NCI-H526 treated with DMSO at 0.1 percent for 48 hours (cell line): Measurements from ENCODE around the gene PBLD.
A peak's percentile ranks its signal among the peaks of the same experiment; 100 is the strongest.
"Not testable (repeated sequence)": the region's sequence is repeated elsewhere in the genome, so short reads cannot be mapped to it uniquely, and the experiment has no call there.

Experiments
- DNase-seq: peaks from one replicate; lab custom pipeline; 2025; lab: John Stamatoyannopoulos, UW

Gene PBLD

DNA sequence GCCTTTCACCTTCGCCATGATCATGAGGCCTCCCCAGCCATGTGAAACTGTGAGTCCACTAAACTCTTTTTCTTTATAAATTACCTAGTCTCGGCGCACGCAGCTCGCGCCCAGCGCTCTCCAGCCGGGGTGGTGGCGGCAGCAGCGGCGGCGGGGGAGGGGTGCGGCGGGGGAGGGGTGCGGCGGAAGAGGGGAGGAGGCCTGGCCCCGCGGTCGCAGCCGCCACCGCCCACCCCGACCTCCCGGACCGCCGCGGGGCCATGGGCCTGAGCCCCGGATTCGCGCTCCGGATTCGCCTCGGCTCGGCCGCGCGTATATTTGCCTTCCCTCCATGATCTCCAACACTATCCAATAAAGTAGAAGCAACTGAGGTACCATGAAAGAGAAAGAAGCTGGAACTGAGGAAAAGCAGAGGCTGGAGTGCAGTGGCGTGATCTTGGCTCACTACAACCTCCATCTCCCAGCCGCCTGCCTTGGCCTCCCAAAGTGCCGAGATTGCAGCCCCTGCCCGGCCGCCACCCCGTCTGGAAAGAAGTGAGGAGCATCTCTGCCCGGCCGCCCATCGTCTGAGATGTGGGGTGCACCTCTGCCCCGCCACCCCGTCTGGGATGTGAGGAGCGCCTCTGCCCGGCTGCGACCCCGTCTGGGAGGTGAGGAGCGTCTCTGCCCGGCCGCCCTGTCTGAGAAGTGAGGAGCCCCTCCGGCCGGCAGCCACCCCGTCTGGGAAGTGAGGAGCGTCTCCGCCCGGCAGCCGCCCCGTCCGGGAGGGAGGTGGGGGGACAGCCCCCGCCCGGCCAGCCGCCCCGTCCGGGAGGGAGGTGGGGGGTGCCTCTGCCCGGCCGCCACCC is 53.6 kb downstream of the PBLD start:
- not testable (repeated sequence) for DNase-seq

DNA sequence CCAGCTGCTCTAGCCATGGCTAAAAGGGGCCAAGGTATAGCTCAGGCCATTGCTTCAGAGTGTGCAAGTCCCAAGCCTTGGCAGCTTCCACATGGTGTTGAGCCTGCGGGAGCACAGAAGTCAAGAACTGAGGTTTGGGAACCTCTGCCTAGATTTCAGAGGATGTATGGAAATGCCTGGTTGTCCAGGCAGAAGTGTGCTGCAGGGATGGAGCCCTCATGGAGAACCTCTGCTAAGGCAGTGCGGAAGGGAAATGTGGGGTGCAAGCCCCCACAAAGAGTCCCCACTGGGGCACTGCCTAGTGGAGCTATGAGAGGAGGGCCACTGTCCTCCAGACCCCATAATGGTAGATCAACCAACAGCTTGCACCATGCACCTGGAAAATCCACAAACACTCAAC is 54.9 kb downstream of the PBLD start:
- DNase-seq, result not testable (repeated sequence)

DNA sequence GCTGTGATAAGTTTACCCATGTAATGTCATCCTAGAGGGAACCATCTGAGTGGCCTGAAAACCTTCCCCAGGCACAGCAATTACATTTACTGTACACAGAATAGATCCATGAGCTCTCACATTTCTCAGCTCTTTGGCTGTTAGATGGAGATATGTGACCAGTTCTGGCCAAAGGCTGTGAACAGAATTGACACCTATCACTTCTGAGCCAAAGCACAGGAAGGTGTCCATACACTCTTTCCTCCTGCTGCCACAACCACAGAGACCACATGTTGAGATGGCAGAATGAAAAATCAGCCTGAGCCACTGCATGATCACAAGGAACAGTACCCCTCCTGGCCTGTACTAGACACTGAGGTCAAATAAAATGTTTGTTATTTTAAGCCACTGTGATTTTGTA is 56.5 kb downstream of the PBLD start:
- DNase-seq, result no peak

DNA sequence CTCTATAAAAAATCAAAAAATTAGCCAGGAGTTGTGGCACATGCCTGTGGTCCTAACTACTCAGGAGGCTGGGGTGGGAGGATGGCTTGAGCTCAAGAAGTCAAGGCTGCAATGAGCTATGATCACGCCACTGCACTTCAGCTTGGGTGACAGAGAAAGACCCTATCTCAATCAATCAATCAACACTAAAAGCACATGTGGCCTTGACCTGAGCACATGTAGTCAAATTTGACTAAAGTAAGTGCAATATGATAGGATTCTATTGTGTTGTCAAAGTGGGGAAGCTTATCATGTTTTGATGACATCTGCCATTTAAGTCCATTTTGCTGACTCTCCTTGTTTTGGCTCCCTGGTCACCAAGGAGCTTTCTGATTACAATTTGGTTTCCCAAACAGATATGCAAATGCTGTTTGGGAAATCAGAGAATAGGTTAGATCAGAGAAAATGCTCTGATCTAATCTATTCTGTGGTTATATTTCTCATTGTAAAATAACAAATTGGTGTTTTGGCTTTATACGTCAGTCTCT is 57.1 kb downstream of the PBLD start:
- no peak for DNase-seq

DNA sequence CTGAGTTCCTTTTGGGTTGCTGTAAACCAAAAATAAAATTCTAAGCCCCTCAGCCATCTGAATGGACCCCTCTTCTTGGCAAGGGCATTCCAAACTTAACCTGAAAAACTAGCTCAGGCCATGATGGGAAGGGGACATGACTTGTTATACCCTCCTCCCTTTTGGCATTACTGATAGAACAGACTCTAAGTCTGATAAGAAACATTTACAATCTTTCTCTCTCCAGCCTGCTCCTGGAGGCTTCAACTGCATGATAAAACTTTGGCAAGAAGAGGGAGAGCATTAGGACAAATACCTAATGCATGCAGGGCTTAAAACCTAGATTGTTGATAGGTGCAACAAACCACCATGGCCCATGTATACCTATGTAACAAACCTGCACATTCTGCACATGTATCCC is 59.9 kb downstream of the PBLD start:
- no peak for DNase-seq

DNA sequence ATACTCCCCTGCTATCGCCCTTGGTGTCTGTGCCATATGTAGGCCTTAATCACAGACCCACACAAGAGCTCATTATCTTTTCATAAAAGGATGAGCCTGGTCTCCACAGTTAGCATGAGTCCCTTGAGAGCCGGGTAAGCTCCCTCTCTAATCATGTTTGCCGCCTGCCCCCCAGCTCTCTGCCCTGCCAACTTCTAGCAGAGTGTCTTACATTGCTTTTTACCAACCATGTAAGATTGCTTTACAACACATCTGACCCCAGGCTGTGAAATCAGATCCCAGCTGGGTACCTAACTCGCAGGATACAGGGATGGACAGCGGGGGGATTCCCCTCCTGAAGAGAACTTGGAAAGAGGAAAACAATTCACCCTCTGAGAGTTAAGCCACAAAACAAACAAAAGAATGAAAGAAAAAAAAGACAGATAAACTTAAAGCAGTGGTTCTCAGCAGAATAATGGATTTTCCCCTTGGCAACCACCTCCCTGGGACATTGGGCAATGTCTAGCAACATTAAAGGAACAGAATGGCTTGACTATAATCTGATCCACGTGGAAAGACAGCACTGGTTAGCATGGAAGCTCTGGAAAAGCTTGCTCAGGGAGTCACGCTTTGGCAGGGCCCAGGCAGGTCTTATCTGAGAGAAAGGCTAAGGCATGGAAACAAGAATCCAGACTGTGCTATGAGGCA is 61.4 kb downstream of the PBLD start:
- no peak for DNase-seq

DNA sequence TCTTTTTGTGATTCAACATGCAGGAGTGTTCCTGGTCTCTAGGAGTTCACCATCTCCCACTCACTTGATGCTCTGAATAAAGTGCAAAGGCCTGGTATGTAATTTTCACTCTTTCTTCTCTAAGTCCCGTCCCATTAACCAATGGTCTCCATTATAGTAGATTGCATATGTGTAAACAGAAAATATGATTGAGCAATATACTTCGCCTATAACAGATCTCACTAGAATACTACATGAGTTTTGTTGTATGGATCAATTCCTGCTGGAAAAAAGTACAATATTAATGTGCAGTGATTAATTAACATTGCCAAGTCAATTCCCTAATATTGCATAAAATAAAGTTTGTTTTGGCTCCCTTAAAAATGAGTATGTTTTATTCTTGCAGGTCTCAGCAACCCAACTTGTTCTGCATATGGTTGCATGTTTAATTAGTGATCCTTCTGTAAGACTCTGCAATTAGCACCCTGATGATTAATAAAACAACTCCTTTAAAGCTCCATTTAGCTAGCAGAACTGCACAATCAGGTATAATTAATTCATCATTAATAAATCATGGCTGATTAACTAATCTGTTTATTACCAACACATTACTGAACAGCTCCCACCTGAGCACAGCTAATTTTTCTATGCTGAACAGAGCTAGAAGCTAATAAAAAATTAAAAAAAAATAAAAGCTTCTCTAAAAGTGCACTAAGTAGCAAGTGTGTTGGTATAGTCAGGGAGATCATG is 63.0 kb downstream of the PBLD start:
- DNase-seq, result no peak

DNA sequence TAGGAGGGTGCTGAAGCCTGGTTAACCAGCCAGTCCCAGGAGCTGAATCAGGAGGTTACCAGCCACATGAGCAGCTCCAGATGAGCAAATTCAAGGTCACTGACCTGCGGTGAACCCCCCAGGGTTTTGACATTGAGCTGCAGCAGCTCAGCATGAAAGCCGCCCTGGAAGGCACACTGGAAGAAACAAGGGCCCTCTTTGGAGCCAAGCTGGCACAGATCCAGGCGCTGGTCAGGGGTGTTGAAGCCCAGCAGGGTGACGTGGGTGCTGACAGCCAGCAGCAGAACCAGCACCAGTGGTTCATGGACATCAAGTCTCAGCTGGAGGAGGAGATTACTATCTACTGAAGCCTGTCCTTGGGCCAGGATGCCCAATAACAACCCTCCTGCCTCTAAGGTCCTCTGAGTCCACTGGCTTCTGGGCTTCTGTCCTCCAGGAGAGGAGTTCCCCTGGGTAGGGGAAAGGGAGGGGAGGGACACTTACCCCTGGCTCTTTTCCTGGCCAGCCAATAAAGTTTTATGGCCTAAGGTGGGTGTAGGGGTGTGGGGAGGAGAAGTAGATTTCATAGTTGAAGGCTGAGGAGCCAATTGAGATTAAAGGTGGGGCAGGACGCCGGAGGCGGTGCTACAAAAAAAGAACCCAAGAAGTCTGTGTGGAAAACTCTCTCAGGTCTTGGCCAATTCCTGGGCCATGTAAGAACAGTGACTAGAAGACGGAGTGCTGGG is 71.4 kb downstream of the PBLD start:
- no peak for DNase-seq

DNA sequence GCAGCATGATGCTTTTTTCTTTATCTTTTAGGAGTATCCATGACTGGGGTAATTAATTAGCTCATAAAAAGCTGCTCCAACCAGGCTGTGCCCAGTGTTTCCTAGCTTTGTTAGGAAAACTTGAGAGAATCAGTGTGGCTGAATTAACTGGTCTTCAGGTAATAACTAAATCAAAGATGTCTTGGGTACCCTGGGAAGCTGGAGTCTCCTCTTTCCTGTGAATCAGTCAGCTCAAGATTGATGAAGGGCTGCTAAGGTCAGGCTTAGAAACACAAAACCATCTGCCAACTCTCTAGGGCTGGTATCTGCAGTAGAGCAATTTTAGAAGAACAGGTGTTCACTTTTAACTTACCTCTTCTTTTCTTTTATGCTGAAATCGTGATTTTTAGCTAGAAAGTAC is 79.4 kb downstream of the PBLD start:
- DNase-seq, result no peak

DNA sequence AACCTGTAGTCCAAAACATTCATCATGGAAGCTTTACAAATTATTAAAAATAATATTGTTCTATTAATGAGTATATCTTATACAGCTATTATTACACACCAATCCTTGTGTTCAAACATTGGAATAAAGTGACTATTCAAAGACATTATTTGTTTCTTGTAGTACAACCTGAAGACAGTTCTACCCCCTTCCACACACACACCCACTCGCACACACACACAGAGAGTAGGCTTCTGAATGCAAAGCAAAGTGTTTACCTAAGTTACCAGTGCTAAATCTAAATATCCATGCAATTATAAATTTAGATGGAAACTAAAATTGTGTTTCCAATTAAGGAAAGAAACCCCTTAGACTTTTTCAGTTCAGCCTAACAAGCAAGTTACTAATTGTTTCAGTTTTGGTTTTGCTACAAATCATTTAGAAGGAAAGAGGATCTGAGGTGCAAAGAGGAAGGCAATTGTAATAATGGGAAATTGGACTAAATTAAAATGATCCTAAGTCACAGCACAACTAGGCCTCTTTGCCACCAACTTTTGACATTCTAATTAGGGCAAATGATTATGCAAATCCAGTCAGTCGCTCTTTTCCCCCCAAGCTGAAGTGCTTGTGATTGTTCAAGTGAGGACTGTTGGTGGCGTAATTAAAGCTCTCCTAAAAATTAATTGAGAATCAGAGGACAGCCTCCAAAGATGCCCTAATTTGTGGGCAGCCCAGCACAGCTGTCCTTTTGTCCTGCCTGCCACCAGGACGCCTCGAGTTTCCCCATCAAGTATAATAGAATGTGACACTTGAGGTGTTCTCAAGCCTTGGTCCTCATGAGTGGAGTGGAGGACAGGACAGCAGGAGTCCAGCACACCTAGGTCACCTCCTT is 80.9 kb downstream of the PBLD start:
- DNase-seq, result no peak

DNA sequence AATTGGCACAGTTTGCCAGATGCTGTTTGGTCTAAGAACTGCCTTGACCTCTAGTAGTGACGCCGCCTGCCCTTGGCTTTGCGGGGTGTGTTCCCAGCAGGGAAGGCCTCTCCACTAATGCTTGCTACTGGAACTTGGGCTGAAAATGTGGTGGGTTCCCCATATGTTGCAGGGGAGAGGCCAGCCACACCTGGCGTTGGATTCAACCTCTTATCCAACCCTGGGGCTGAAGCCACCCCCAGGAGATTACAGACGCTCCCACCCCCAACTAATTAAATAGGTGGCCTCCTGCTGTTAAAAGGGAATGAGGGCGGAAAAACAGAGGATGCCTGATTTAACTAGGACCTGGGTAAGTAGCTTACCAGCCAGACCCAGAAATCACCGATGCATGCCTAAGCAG is 81.6 kb downstream of the PBLD start:
- DNase-seq, result peak; percentile 18

DNA sequence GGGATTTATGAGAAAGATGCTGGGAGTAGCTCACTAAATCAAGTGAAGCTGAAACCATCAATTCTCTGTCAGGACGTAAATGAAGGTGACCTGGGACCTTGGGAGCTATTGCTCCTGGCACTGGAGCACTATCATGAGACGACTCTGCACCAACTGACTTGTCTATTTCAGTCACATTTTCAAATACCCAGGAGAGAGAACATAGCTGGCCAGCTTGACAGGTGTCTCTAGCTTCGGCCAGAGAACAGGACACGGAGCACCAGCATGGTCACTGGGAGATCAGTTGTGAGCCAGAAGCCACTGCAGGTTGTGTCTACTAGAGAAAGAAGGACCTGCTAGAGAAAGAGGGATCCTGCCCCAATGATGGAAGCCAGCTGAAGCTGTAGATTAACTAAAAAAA is 83.4 kb downstream of the PBLD start:
- no peak for DNase-seq

DNA sequence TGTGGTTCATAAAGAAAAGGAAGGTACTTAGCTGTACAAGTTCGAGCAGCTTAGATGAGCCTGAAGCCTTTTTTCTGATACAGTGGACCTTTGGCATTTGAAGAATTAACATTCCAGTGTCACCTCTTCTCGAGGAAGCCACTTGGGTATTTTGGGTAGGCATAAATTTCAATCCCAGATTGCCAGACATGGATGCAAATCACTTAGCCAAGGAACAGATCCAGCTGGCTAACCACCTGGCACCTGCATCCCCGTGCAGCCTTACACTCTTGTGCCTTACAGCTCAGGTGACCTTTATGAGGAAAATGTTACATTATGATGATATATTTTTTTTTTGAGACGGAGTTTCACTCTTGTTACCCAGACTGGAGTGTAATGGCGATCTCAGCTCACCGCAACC is 84.8 kb downstream of the PBLD start:
- DNase-seq, result no peak

DNA sequence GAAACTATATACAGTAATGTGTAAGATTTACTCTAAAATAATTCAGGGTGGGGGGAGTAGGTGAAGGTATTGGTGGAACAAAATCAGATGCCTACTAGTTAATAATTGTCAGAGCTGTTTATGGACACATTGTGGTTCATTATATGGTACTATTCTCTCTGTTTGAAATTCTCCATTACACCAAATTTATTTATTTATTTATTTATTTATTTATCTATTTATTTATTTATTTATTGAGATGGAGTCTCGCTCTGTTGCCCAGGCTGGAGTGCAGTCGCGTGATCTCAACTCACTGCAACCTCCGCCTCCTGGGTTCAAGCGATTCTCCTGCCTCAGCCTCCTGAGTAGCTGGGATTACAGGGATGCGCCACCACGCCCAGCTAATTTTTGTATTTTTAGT is 86.3 kb downstream of the PBLD start:
- not testable (repeated sequence) for DNase-seq

DNA sequence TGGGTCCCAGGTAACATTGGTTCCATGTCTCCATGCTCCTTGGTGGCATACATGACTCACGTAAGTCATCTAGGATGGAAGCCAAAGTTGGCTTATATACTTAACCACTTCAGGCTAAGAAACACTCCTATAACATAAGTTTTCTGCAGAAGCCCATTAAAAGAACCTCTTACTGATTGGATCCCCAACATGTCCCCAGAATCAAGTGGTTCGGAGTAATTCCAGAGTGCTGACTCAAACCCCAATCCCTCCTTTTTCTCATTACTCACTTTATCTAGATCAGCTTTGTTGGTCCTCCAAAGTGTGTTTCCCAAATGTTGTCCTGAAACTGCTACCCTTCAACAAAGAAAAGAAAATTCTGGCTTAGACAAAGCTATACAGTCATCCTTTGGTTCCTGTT is 90.7 kb downstream of the PBLD start:
- no peak for DNase-seq

DNA sequence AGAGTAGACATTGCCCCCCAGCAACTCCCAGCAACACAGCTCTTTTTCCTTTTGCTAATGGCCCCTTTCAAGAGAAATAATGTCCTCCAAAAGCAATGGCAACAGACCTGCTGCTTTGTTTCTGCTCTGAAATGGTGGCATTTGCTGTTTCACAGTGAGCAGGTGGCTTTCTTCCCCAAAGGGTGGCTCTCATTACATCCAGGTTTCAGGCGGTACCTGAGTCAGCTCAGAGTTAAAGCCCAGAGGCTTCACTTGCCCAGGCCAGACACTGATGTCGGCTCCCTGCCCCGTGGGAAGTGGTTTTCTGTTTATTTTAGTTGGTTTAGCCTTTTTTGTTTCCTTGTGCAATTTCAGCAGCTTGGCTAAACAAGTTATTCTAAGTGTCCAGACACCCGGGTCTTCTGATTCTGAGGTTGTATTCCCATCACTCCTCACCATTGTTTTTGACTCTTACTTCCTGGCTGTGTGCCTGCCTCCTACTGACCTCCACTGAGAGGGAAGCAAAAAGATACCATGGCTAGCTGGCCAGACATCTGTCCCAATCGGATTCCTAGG is 93.1 kb downstream of the PBLD start:
- DNase-seq, result no peak

DNA sequence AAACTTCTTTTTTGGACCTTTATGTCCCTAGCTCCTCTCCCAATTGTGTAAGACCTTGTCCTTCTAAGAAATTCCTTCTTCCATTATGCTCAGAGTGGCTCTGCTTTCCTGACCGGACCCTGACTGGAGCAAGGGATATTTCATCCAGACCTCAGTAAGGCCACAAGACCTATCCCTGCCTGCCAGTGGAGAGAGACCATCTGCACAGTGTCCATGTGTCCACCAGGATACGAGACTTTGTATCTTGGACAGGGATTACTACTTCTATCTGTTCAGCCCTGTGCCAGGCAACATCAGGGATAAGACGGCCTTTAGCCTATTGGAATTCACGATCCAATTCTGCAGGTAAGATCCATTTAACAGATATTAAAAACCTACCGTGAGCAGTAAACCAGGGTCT is 93.7 kb downstream of the PBLD start:
- no peak for DNase-seq

DNA sequence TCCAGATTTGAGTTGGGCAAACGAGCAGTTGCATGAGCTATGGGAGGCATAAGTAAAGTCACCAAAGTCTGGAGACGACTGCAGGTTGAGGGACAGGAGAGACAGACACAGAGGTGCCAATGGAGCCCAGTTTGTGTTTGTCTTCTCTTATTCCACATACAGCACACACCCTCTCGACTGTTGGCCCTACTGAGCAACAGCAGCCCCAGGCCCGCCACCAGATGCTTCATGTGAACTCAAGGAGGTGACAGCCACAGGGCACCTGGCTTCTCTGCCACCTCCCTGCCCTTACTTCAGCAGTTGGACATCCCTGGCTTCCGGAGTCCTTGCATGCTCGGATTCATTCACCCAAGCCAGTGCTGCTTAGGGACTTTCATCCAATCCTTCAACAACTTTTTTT is 94.4 kb downstream of the PBLD start:
- no peak for DNase-seq

DNA sequence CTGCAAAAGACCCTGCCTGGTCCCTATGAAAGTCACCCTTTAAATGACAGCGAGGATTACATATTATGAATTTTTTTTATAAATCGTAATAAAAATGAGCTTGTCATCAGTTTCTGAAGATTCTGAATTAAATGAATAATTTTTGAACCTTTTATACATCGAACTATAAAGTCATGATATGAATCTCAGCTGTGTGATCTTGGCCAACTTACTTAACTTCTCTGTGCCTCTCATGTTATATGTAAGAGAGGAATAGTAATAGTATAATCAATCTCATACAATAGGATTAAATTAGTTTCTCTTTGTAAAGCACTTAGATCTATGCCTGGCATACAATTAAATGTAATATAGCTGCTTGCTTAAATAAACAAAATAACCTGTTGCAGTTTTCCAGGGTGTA is 95.6 kb downstream of the PBLD start:
- DNase-seq, result no peak

DNA sequence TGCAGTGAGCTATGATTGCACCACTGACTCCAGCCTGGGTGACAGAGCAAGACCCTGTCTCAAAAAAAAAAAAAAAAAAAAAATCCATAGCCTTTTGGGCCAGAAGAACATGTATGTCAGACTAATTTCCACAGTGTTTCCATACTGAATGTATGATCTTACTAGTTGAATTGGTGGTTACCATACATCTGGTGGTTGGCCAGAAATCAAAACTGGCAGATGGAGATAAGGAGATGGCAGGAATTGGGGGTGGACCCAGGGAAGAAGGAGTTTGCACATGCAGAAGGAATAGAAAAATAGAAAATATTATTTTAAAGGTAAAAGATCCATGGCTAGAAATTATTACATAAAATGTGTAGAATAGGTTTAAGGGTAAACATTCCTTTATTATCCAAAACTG is 97.1 kb downstream of the PBLD start:
- DNase-seq, result no peak

DNA sequence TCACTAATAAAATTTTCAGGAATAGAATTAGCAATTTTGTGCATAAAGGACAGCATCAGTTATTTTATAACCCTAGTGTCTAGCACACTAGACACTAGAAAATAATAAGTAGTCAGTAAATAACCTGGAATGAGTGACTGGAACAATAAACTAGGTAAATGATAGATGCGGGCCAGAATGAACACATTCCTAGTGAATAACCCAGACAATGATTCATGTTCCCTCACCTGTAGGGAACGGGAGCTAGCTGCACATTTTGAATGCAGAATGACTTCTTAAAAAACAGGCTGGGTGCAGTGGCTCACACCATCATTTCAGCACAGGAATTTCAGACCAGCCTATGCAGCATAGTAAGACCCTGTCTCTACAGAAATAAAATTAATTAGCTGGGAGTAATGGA is 97.6 kb downstream of the PBLD start:
- DNase-seq, result no peak
